ENCODE measurements around the gene RASD1.
"Not testable (repeated sequence)": the region's sequence is repeated elsewhere in the genome, so short reads cannot be mapped to it uniquely, and the experiment has no call there.

The RASD1 gene

GRCh38 chr17:17479209-17479608 is 17.0 kb downstream of the RASD1 start:
- DNase-seq (ENCODE audit: low read depth in 2 of 3, low spot score in 1 of 3) = no peak

GRCh38 chr17:17476865-17477467 is 19.2 kb downstream of the RASD1 start, which contains the start of gene MED9:
MED9 (plus strand) TSS chr17:17477000; CDS start chr17:17477042, 42 bp downstream.
- peak; percentile 89 to 93 (median 91) for DNase-seq (ENCODE audit: low read depth in 2 of 3, low spot score in 1 of 3)

- no peak for DNase-seq (ENCODE audit: low read depth in 2 of 3, low spot score in 1 of 3)
Measured at GRCh38 chr17:17474341-17474740, 21.9 kb downstream of the RASD1 start.

- DNase-seq (ENCODE audit: low read depth in 2 of 3, low spot score in 1 of 3) = no peak
Measured at GRCh38 chr17:17472333-17472920, 23.8 kb downstream of the RASD1 start.

GRCh38 chr17:17469996-17470395 is 26.2 kb downstream of the RASD1 start:
- no peak for DNase-seq (ENCODE audit: low read depth in 2 of 3, low spot score in 1 of 3)

GRCh38 chr17:17469358-17469757 is 26.8 kb downstream of the RASD1 start:
- no peak for DNase-seq (ENCODE audit: low read depth in 2 of 3, low spot score in 1 of 3)

GRCh38 chr17:17468217-17469010 is 27.8 kb downstream of the RASD1 start:
- no peak for DNase-seq (ENCODE audit: low read depth in 2 of 3, low spot score in 1 of 3)

GRCh38 chr17:17467720-17468119 is 28.5 kb downstream of the RASD1 start:
- DNase-seq (ENCODE audit: low read depth in 2 of 3, low spot score in 1 of 3) = no peak

DNA sequence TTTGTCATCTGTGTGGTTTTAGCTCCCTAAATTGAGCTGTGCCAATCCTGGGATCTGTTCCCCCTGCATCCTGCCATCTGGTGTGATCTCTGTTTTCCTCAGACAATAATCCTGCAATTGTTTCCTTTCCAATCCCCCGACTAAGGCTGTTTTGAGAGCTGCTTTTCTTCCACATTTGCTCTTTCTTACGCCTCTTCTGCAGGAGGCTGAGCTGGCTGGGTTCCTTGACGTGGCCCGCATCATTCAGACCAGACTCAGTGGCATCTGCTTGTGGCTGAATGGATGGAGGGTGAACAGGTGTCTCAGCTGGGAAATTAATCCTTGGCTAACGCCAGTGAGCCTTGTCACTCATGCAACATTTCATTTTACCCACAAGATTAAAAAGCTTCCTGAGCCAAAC is 29.2 kb downstream of the RASD1 start:
- no peak for DNase-seq (ENCODE audit: low read depth in 2 of 3, low spot score in 1 of 3)

DNA sequence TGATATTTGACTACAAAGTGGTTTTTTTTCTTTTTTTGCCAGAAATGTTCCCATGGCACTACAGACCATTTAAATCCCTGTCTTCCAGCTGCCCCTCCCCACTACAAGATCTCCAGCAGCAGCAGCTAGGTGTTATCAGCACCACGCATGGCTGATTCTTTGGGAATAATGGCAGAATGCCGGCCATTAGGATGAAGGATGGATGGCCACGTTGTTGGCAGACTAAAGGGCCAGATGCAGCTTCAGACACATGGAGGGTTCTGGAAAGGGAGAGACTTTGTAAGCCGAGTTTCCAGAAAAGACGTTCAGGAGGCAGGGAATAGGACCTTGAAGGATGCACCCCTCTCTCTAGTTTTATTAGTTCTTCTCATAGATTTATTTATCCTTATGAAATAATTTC is 29.7 kb downstream of the RASD1 start:
- DNase-seq (ENCODE audit: low read depth in 2 of 3, low spot score in 1 of 3) = no peak

DNA sequence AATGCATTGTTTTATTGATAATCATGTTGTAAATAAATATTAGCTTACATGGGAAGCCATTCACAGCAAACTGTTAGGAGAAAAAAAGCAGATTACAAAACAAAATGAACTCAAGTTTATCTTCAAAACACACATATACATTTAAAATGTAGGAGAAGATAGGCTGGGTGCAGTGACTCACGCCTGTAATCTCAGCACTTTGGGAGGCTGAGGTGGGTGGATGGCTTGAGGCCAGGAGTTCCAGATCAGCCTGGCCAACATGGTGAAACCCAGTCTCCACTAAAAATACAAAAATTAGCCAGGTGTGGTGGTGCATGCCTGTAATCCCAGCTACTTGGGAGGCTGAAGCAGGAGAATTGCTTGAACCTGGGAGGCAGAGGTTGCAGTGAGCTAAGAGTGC is 30.3 kb downstream of the RASD1 start:
- not testable (repeated sequence) for DNase-seq (ENCODE audit: low read depth in 2 of 3, low spot score in 1 of 3)

- DNase-seq (ENCODE audit: low read depth in 2 of 3, low spot score in 1 of 3) = no peak
Measured at GRCh38 chr17:17463821-17464220, 32.4 kb downstream of the RASD1 start.

DNA sequence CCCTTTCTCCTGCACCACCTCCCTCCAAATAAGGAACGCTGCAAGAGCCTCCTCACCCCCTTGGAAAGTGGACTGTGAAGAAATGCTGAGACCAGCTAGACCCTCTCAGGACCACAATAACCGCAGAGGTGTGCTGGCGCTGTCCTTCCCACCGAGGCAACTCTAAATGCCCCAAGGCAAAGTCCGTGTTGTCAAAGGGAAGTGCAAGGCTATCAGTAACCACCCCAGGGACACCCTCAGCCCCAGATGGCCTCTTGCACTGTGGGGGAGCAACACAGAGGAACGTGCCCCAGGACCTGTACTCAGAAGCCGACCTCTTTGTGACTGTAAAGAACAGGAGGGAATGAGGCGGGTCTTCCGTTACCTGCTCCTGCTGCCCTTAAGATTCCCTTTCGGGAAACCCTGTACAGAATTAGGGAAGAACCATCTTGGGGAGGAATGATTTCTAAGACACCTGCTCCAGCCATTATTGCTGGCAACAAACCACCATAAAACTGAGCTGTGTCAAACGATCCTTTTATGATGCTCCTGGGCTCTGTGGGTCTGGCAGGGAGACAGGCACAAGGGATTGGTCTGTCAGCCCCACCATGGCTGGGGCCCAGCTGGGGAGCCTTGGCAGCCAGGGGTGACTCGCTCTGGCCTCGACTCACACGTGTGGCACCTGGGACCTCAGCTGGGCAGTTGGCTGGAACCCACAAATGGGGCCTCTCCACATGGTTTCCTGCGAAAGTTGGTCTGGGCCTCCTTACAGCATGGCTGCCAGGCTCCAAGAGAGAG is 34.0 kb downstream of the RASD1 start:
- DNase-seq (ENCODE audit: low read depth in 2 of 3, low spot score in 1 of 3) = no peak

- no peak for DNase-seq (ENCODE audit: low read depth in 2 of 3, low spot score in 1 of 3)
Measured at GRCh38 chr17:17460038-17460437, 36.2 kb downstream of the RASD1 start.

GRCh38 chr17:17457680-17458079 is 38.5 kb downstream of the RASD1 start:
- DNase-seq (ENCODE audit: low read depth in 2 of 3, low spot score in 1 of 3) = no peak

- no peak for DNase-seq (ENCODE audit: low read depth in 2 of 3, low spot score in 1 of 3)
Measured at GRCh38 chr17:17456251-17456650, 39.9 kb downstream of the RASD1 start.

- DNase-seq (ENCODE audit: low read depth in 2 of 3, low spot score in 1 of 3) = no peak
Measured at GRCh38 chr17:17455173-17455572, 41.0 kb downstream of the RASD1 start.

DNA sequence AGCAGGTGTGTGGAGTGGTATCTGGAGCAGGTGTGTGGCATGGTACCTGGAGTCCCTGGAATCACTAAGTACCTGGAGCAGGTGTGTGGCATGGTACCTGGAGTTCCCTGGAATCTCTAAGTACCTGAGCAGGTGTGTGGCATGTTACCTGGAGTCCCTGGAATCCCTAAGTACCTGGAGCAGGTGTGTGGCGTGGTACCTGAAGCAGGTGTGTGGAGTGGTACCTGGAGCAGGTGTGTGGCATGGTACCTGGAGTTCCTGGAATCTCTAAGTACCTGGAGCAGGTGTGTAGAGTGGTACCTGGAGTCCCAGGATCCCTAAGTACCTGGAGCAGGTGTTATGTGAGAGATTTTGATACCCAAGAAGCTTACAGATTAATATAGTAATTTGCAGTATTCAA is 41.5 kb downstream of the RASD1 start:
- not testable (repeated sequence) for DNase-seq (ENCODE audit: low read depth in 2 of 3, low spot score in 1 of 3)

GRCh38 chr17:17454276-17454675 is 41.9 kb downstream of the RASD1 start:
- DNase-seq (ENCODE audit: low read depth in 2 of 3, low spot score in 1 of 3) = no peak

- DNase-seq (ENCODE audit: low read depth in 2 of 3, low spot score in 1 of 3) = no peak
Measured at GRCh38 chr17:17453088-17453487, 43.1 kb downstream of the RASD1 start.

DNA sequence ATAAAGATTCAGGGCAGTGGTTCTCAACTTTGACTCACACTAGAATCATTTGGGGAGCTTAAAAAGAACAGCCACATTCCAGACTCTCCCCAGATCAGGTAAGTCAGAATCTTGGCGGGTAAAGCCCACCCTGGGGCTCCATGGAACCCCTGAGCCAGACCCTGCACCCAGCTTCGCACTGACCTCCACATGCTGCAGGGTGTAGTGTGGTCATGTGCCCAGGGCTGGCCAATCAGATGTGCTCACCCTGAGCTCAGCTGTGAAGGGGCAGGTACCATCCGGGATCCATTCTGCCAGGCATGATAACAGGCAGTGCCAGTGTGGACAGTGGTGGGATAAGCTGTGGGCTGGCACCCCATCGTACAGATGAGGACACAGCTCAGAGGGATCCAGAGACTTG is 47.5 kb downstream of the RASD1 start:
- no peak for DNase-seq (ENCODE audit: low read depth in 2 of 3, low spot score in 1 of 3)

- no peak for DNase-seq (ENCODE audit: low read depth in 2 of 3, low spot score in 1 of 3)
Measured at GRCh38 chr17:17448076-17448475, 48.1 kb downstream of the RASD1 start.

Measured in stimulated activated CD4-positive, alpha-beta T cell treated with anti-CD3 and anti-CD28 coated beads, Interleukin-12 subunit alpha, Interleukin-12 subunit beta, amount 100 ng/mL, for 48 hours (primary cell).